ENCODE results near the gene TMEM145.
A peak's percentile ranks its signal among the peaks of the same experiment; 100 is the strongest.

Gene TMEM145

DNA sequence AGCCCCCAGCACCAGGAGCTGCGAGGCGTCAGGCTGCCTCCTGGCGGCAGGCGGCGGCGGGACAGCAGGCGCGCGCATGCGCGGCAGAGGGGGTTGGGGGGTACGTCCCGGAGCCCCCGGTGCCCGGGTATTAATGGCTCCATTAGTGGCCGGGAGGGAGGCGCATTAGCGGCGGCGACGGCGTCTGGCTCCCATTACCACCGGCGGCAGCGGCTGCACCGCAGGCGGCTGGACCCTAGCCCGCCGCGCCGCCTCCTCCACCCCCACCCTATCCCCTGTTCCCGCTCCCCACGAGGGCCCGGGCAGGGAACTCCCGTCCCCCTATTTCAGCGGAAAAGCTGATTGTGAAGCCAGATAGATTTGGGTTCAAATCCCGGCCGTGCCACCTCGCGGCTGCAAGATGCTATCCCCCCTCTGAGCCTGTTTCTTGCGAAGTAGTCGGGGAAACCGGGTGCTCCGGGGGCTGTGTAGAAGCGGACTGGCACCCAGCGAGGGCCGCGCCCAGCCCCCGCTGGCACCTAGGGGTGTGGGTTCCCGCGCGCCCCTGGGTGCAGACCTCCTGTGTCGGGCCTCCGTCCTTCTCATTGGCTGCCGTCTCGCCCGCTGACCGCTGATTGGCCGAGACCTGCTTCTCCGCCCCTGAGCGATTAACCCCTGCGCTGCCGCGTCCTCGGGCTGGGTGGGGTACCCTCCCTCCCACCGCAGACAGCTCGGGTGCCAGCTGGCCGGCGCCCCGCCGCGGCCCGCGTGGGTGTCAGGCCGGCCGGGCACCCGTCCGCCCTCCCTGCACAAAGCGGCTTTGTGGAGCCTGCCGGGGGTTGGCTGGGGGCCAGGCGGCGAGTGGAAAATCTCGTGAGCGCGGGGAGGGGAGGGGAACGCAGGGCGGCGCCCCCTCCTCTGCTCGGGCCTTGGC lies 33.0 kb upstream of the TMEM145 start:
- DNase-seq (ENCODE audit: low spot score), result peak; percentile 95
- TF ChIP-seq, protein P1, sequence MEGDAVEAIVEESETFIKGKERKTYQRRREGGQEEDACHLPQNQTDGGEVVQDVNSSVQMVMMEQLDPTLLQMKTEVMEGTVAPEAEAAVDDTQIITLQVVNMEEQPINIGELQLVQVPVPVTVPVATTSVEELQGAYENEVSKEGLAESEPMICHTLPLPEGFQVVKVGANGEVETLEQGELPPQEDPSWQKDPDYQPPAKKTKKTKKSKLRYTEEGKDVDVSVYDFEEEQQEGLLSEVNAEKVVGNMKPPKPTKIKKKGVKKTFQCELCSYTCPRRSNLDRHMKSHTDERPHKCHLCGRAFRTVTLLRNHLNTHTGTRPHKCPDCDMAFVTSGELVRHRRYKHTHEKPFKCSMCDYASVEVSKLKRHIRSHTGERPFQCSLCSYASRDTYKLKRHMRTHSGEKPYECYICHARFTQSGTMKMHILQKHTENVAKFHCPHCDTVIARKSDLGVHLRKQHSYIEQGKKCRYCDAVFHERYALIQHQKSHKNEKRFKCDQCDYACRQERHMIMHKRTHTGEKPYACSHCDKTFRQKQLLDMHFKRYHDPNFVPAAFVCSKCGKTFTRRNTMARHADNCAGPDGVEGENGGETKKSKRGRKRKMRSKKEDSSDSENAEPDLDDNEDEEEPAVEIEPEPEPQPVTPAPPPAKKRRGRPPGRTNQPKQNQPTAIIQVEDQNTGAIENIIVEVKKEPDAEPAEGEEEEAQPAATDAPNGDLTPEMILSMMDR (IDR thresholded peaks at IDR 0.05; ENCODE audit: extremely low read depth, missing control alignments), result peak; percentile 98

DNA sequence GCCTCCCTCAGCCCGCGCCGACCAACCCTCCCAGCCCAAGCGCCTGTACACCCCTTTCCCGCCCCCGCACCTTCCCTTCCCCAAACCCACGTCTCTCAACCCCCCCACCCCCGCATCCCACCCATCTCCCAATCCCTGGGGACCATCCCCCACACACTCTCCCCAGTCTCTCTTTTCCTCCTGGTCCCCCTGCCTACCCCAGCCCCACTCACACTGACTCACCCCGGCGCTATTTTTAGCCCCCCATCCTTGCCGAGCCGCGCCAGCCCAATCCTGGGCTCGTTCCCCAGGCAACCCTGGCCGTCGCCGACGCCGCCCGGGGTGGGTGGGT lies 32.3 kb upstream of the TMEM145 start:
- no peak for DNase-seq (ENCODE audit: low spot score)
- TF ChIP-seq, protein P1 (IDR thresholded peaks at IDR 0.05; ENCODE audit: extremely low read depth, missing control alignments), result no peak

DNA sequence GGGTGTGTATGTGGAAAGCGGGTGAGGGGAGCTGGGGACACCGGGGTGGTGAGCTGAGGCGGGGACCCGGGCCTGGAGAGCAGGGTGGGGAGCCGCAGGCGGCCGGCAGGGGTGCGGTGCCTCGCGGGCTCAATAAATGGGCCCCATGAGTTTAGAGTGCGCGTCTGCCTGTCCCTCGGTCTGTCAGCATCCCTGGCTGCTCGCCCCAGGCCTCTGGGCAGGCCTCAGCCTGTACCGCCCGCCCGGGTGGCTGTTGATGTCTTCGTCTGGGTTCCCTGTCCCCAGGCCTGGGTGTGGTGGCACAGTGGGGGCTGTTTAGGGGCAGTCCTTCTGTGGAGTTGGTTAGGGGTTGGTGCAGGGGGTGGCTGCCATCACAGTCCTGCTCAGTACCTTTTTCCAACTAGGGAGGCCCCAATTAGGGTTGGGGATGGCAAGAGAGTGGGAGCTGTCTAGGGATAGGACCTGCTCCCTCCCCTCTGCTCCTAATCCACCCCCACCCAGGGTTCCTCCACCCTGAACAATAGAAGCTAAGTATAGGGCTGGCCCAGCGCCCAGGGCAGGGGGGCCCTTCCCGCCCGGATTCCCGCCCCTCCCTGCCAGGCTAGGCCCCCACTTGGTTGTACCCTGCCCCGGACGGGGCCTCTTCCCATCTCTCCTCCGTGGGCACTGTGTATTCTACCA lies 31.8 kb upstream of the TMEM145 start:
- TF ChIP-seq, protein P1 (IDR thresholded peaks at IDR 0.05; ENCODE audit: extremely low read depth, missing control alignments), result no peak
- no peak for DNase-seq (ENCODE audit: low spot score)

DNA sequence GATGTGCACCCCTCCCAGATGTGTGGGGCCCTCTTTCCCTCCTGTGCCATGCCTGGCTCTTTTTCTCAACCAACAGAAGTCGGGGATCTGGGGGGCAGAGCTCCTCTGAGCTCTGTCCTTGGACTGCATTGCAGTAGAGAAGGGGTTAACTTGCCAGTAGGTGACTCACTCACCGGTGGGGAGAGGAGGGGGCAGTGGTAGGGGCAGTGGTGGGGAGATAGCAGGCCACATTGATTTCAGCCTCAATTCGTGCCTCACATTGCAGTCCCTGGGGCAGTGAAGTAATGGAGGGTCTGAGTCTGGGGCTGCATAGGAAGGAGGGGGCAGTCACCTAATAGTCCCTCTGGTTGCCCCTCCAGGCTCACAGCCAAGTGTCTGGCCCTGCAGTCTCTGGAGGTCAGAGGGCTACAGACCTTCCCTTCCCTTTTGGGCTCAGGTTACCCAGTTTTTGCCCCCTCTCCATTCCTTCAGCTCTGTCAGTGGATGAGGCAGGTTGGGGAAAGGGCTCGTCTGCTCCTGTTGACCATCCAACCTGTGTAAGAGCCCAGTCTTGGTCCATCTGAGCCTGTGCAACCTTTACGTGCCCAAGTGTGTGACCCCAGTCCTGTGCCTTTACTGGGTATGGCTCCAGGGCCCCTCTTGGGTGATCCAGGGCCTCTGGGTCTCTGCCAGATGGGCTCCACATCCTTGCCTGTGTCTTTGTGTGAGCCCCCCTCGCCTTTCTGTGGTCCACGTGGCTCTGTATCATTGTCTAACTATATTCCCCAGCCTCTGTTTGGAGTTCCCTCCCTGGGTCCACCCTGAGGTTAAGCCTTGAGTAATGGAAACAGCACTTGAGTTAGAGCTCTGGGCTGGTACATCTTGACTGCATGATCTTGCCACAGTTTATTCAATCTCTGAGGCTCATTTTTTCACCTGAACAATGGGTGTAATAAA lies 31.0 kb upstream of the TMEM145 start:
- TF ChIP-seq, protein P1 (IDR thresholded peaks at IDR 0.05; ENCODE audit: extremely low read depth, missing control alignments), result no peak
- DNase-seq (ENCODE audit: low spot score), result no peak

DNA sequence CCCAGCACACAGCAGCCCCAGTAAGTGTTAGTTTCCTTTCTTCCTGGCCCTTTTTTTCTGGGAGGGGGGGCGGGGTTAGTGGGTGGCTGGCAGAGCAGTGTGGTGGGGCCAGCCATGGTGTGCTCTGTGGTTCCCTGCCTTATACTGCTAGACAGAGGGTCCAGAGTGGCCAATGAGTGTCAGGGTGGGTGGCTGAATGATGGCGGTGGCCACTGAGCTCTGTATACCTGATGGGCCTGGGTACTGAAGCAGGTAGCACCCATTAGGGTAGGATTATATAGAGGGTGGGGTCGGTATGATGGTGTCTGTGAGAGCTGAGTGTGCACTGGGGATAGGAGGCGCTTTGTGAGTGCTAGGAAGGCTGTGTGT lies 30.3 kb upstream of the TMEM145 start:
- no peak for DNase-seq (ENCODE audit: low spot score)
- TF ChIP-seq, protein P1 (IDR thresholded peaks at IDR 0.05; ENCODE audit: extremely low read depth, missing control alignments), result no peak

DNA sequence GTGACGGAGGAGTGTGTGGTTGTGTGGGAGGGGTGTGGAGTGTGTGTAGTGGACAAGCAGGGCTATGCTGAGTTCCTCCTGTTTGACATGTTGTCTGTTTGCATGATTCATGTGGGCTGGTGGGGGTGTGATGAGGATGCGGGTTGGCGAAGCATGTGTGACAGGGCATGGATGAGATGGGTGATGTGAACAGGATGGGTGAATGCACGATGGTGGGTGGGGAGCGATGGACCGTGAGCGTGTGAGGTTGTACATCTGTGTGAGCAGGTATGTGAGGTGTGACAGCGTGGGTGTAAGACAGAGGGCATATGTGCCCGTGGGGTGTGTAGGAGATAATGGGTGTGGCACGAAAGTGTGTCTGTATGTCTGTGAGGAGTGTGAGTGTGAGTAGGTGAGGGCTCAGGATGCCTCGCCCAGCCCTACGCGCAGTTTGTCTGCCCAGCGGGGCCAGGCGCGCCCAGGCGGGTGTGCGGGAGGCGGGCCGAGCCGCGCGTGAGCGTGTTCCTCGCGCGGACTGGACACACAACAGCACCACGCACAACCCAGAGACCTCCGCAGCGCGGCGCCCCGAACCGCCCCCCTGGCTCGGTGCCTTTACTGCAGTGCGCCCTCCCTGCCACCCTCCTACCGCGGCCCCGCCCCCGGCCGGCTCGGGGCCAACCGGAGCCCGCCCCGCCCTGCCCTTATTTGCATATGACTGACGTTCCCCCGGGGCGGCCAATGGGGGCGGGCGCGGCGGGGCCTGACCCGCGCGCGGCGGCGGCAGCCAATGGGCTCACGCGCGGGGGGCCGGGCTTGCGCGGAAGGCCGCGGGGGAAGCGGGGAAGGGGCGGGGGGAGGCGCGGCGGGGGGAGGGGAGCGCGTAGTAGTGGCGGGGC lies 29.7 kb upstream of the TMEM145 start:
- TF ChIP-seq, protein P1 (IDR thresholded peaks at IDR 0.05; ENCODE audit: extremely low read depth, missing control alignments), result no peak
- peak; percentile 99 for DNase-seq (ENCODE audit: low spot score)

Data from GM20000 (cell line).